ENCODE measurements around the gene ANG.
"Not testable (repeated sequence)": the region's sequence is repeated elsewhere in the genome, so short reads cannot be mapped to it uniquely, and the experiment has no call there.

ANG gene

DNA sequence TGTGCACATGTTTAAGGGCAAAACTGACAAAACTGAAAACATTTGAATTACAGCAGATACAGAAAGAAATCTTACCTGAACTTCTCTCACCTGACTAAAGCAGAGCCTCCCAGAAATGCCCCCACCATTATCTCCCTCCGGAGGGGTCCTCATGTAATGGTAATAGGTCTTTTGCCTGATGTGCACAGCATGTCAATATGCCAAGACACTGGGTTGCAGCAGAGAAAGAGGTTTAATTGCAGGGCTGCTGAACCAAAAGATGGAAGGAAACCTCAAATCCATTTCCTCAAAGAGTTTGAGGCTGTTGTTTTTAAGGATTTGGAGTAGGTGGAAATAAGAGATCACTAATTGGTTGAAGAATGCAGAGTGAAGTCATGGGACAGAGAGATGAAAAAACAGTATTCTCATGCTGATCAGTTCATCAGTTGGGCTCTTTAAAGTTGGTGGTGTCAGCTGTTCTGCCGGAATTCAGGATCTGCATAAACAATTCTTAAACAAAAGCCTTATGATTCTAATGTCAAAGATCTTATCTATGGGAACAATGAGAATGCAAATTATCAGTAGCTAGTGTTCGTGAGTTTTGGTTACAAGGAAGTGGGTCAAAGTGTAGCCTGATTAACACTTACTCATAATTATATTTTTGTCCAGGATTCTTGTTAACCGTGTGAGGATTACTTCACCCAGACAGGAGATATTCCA lies 18.2 kb downstream of the ANG start:
- DNase-seq = no peak

- DNase-seq = no peak
These were observed 19.1 kb downstream of the ANG start for GRCh38 chr14:20707622-20708021.

- DNase-seq = no peak
These were observed 22.7 kb downstream of the ANG start for GRCh38 chr14:20711261-20711660.

- no peak for DNase-seq
These were observed 23.1 kb downstream of the ANG start for GRCh38 chr14:20711685-20712084.

- DNase-seq = no peak
These were observed 24.3 kb downstream of the ANG start for GRCh38 chr14:20712904-20713303.

DNA sequence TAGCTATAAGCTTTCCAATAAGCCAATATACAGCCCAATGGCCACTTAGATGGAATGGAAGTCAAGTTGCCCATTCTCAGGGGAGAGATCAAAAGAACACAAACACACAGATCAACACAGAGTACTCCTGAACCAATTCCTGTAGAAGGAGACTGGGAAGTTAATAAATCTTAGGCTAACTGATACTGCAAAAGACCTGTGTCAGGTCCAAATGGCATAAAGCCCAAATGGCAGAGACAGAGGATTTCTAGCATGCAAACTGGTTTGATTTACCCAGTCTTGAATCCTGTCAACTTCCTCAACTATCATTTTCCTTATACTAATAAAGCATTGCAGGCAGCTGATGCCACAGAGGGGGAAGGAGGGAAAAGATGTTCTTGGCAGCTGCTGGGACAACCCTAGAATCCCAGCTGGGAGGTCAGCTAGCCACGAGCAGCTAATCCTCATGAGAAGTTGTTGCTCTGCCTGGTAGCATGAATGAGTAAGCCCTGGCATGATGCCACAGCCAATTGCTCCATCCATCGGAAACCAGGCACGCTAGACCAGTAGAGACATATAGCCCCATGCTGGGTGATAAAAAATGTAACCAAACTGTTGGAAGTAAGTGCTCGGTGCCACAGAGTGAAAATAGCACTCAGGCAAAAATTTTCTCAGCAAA lies 26.2 kb downstream of the ANG start:
- DNase-seq = no peak

- DNase-seq = no peak
These were observed 31.2 kb downstream of the ANG start for GRCh38 chr14:20719777-20720176.

DNA sequence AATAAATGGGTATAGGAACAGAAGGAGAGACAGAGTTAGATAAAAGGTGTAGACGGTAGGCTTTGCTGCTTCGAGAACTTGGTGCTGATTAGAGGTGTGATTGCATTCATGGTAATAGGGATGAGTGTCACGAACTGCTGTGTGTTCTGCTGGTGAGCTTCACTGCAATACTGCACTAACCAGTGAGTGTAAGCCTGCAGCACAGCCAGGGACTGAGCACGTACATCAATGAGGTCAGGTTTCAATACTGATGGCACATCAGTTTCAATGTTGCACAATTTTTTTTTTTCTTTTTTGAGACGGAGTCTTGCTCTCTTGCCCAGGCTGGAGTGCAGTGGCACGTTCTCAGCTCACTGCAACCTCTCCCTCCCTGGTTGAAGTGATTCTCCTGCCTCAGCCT lies 32.2 kb downstream of the ANG start:
- no peak for DNase-seq

DNA sequence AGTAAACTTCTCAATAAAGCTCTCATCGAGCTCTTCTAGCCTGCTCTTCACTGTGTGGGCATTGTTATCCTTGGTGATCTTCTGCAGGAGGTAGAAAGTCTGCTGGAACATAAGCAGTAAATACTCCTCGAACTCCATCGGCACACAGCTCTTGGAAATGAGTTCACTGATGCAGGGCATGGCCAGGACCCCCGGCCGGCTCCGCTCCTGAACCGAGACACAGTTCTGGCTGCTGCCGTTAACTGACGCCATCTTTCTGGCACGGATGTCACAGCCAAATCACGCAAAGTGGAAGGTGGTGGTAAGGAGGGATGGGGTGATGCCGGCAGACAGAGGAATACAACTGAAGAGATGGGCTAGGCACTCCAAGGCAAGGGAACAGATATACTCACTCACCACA lies 33.5 kb downstream of the ANG start:
- no peak for DNase-seq

DNA sequence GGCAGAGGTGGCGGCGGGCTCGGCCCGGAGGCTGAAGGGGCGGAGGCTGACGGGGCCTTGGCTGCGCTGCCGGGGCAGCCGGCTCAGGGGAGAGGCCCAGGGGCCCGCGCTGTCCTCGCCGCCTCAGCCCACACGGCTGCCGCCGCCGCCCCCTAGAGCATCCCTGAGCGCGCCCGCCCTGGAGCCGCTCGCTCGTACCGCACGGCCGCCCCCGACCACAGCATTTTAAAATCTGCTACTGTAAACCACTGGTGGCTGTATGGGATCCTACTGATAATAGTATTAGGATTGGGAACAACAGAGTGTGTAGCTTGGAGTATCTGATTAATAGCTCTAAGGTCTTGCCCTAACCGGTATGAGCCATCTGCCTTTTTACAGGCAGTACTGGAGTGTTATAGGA lies 34.9 kb downstream of the ANG start:
- no peak for DNase-seq

DNA sequence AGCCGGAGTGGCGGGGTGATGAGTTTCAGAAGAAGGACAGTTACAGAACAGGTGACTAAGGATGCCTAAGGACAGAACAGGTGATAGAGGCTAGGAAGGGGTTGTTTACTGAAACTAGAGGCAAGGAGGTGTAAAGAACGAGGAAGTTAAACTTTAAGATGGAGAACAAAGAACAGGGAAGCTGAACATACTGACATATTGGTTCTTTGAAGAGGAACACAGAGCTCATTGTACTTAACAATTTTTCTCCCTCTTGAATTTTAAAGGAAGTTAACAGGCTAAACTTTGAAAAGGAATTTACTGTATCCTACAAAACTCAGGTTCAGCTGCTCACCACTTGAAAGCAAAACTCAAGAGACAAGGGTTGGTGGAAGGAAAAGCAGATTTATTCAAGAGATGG lies 37.6 kb downstream of the ANG start:
- not testable (repeated sequence) for DNase-seq

DNA sequence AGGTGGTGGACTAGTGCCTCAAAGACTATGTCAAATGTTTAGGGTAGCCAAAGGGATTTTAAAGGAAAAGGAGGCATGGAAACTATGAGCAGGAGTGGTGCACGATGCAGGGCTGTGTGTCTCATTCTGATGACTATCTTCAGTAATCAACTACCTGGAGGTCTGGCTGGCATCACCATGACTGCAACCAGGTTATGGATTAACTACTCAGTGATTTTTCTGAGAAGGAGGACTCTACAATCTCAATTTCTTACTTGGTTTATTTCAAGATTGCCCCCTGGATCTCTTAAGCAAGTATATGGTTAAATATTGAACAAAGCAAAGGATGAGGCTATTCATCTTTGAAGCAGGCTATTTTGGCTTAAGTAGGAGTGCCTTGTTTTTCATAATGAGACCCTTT lies 38.0 kb downstream of the ANG start:
- DNase-seq = no peak

GRCh38 chr14:20730891-20731290 lies 42.3 kb downstream of the ANG start:
- no peak for DNase-seq

DNA sequence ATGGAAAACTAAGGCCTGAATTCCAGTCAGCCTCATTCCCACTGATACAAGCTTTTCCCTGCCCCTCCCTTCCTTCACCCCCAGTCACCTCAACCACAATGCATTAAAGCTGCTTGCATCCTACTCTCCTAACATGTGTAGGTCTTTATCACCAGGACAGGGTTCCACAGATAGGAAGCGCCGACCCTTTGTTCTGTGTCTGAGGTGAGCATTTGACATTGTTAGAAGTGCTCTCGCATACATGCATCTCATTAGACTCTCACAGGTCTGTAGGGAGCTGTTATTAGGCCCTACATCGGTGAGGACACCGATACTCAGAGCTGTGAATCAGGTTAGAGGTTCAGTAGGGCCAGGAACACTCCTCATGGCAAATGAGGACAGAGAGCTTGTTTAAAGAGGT lies 43.9 kb downstream of the ANG start:
- no peak for DNase-seq

GRCh38 chr14:20732979-20733635 lies 44.5 kb downstream of the ANG start:
- DNase-seq = no peak

DNA sequence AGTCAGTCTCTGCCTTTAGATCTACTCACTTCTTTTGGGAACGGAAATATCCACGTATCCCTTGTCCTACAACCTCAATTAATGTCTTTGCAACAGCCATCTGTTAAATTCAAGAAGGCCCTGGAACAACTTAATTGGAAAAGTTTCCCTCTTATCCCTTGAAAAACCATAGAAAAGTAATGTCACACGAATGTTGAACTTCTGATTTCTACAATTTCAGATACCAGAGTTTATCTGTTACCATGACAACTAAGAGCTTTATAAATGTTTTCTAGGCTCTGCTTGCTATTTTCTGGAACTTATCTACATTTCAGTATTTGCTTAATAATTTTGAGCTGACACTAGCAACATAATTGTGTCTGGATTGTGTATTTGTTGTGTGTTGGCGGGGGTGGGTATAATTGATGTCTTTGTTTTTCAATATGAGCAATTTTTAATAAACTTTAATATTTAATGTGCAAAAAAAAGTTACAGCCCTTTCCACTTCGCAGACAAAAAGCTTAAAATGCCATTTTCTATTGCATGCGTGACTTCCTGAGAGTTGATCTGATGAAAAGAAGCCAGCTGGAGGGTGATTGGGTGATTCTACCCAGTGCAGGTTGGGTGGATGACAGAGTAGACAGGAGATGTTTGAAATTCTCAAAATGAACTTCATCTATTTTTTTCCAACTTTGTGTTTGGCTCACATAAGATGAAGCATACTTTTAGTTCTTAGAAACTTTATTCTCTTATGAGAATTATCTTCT lies 45.3 kb downstream of the ANG start:
- DNase-seq = no peak

DNA sequence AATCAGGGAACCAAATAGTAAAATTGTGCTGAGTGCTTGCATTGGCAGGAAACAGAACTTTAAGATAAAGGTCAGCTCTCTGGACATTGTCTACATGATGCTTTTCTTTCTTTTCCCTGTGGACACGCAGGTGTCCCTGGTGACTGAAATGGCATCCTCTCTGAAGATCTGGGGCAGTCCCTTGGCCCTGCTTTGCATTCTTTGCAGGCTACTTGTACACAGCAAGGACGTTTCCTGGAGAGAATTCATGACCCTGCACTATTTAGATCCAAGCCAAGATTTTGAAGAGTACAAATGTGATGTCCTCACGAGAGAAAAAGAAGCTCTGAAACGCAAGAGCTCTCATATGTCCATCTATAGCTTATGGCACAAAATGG lies 45.9 kb downstream of the ANG start:
- no peak for DNase-seq

- DNase-seq = not testable (repeated sequence)
These were observed 49.7 kb downstream of the ANG start for GRCh38 chr14:20738292-20738691.

DNA sequence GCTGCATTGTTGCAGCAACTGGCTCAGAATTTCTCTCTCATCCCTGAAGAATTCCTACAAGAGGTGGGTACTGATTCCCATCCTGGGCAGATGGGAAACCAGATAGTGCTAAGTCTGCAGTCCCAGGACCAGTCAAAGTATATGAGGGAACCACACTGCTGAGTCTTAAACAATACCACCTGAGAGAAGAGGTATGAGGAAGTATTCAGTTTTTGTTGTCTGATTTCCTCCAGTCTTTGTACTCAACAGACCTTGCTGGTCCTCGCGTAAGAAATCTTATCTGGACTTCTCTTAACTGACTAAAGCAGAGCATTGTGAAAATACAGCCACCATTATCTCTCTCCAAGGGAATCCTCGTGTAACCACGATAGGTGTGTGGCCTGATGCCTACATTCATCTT lies 53.6 kb downstream of the ANG start:
- DNase-seq = no peak

DNA sequence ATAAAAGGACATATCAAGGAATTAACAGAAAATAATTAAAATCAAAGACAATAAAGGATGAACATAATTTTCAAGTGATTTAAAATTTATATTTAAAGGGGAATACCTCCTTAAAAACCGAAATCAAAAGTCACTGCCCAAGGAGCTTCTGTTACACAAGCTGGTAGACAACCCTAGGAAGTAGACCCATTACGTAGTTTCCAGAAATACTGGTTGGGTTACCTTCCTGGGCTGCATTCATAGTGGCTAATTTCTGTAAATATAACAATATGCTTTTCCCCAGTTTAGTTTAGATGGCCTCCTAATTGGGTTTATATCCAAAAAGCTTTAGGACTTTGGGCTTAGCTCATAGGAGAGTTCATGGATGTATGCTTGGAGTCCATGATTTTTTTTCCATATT lies 55.0 kb downstream of the ANG start:
- DNase-seq = no peak
